AG04449 (cell line): ENCODE results near the gene GPR107.

Experiments
- CTCF ChIA-PET: fragments of 350-600 bp; formaldehyde crosslinking; extraction: SDS; loops from one replicate; lab custom pipeline; 2021; ENCODE audit warnings: antibody characterized with exemption; lab: Yijun Ruan, JAX
- POLR2A ChIA-PET: fragments of 400-600, 350-600 bp; formaldehyde crosslinking; extraction: SDS; loops from one replicate; lab custom pipeline; 2020; ENCODE audit warnings: antibody characterized with exemption, inconsistent platforms; lab: Yijun Ruan, JAX
- DNase-seq: peaks from one replicate; pipeline ENCODE4 v3.0.0-alpha.2; 2010; ENCODE audit warnings: low read depth, low spot score
- H3K4me3 ChIP-seq: 2 replicates; pipeline ENCODE4 v1.5.1; 2011; ENCODE audit warnings: low read depth, mild to moderate bottlenecking, control low read depth, low read length
- CTCF ChIP-seq: IDR thresholded peaks from one replicate; pipeline ENCODE4 v1.5.1; 2011; ENCODE audit warnings: mild to moderate bottlenecking, moderate library complexity, low read length, control low read depth, inconsistent platforms; ENCODE audit not compliant: insufficient read depth; ENCODE audit errors: missing control alignments

The GPR107 gene

GRCh38 chr9:130050462-130050861 lies 3.2 kb upstream of the GPR107 start:
- no peak overlapping the region for H3K4me3 ChIP-seq

GRCh38 chr9:130051855-130052254 lies 1.9 kb upstream of the GPR107 start:
- CTCF ChIA-PET = no interaction called here

More at GRCh38 chr9:130050462-130050861, 3.2 kb upstream of the GPR107 start:
- no peak for DNase-seq
- no peak for TF ChIP-seq CTCF
- CTCF ChIA-PET = interaction anchor here (1.3 kb wide), 1 partner anchor 165 kb away, joined by 4 read pairs; no protein-coding TSS in a partner anchor
- POLR2A ChIA-PET = no interaction called here

GRCh38 chr9:130053109-130053503 lies 600 bp upstream of the GPR107 start:
- TF ChIP-seq CTCF = no peak
- H3K4me3 ChIP-seq = peak overlapping the region; percentile 82
- CTCF ChIA-PET = interaction anchor here (1.0 to 2.2 kb wide), 4 partner anchors 11 to 168 kb away, joined by 3 to 13 read pairs (median 4); no protein-coding TSS in a partner anchor
- DNase-seq = no peak
- POLR2A ChIA-PET = interaction anchor here (0.7 to 1.0 kb wide), 3 partner anchors 8 to 250 kb away, joined by 3 to 4 read pairs (median 3); no protein-coding TSS in a partner anchor

More at GRCh38 chr9:130051855-130052254, 1.9 kb upstream of the GPR107 start:
- DNase-seq = no peak
- no peak for TF ChIP-seq CTCF
- no peak overlapping the region for H3K4me3 ChIP-seq
- POLR2A ChIA-PET = no interaction called here

GRCh38 chr9:130054325-130054786 lies 650 bp downstream of the GPR107 start:
- POLR2A ChIA-PET = interaction anchor here (0.8 to 1.0 kb wide), 2 partner anchors 9 to 216 kb away, joined by 3 read pairs; no protein-coding TSS in a partner anchor
- no peak for DNase-seq
- CTCF ChIA-PET = interaction anchor here (1.0 to 2.2 kb wide), 2 partner anchors 169 to 174 kb away, joined by 3 to 13 read pairs; no protein-coding TSS in a partner anchor
- no peak for TF ChIP-seq CTCF
- H3K4me3 ChIP-seq = peak overlapping the region; percentile 82

- no peak for DNase-seq
- CTCF ChIA-PET = interaction anchor here (1.0 to 2.2 kb wide), 2 partner anchors 170 to 174 kb away, joined by 3 to 13 read pairs; no protein-coding TSS in a partner anchor
- POLR2A ChIA-PET = no interaction called here
- peak overlapping the region; percentile 82 for H3K4me3 ChIP-seq
- no peak for TF ChIP-seq CTCF
Measured at GRCh38 chr9:130054820-130055219, 1.1 kb downstream of the GPR107 start.

- CTCF ChIA-PET = interaction anchor here (1.3 to 2.6 kb wide), 2 partner anchors 10 to 169 kb away, joined by 3 to 12 read pairs; no protein-coding TSS in a partner anchor
Measured at GRCh38 chr9:130058154-130058553, 4.4 kb downstream of the GPR107 start.

More at GRCh38 chr9:130058154-130058553, 4.4 kb downstream of the GPR107 start:
- H3K4me3 ChIP-seq = no peak overlapping the region
- POLR2A ChIA-PET = no interaction called here
- DNase-seq = no peak
- no peak for TF ChIP-seq CTCF
